Measurements from ENCODE around the gene CDPF1. TPM values are rescaled to one million over a fixed set of nuclear protein-coding genes. Genes with fewer than 3 reads are reported as not detected.
"Not testable (repeated sequence)": the region's sequence is repeated elsewhere in the genome, so short reads cannot be mapped to it uniquely, and the experiment has no call there.

The CDPF1 gene
- total RNA-seq, 1 experiment from 2014 or later = 26.2 TPM

GRCh38 chr22:46220921-46221320 is 29.2 kb downstream of the CDPF1 start:
- H3K27me3 ChIP-seq = no peaks in the 10 kb centered on the region
- no peak overlapping the region for H3K4me3 ChIP-seq
- DNase-seq = no peak
- H3K36me3 ChIP-seq = peaks cover 6% of the 10 kb centered on the region; the same call in 1 of the 2 replicates
- no peaks in the 10 kb centered on the region for H3K9me3 ChIP-seq

DNA sequence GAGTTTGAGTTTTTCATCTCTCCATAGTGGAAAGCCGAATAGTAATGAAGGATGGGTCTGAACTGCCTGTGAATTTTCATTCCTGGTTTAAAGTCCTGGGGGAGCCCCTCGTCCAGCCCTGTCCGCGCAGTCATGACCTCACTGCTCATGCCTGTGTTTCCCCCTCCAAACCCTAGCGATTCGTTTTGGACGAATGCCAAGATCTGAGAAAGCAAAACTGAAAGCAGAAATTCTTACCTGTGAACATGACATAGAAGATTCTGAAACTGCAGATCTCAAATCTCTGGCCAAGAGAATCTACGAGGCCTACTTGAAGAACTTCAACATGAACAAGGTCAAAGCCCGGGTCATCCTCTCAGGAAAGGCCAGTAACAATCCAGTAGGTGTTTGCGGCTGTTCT is 30.5 kb downstream of the CDPF1 start:
- no peak overlapping the region for H3K4me3 ChIP-seq
- H3K27me3 ChIP-seq = no peaks in the 10 kb centered on the region
- H3K9me3 ChIP-seq = no peaks in the 10 kb centered on the region
- H3K36me3 ChIP-seq = peaks cover 6% of the 10 kb centered on the region; the same call in 1 of the 2 replicates
- DNase-seq = no peak

- Histone ChIP-seq H3K36me3 (peaks cover under 1% of the 10 kb centered on the region; the same call in 1 of the 2 replicates), H3K9me3 (no peaks in the 10 kb centered on the region), H3K27me3 (no peaks in the 10 kb centered on the region), H3K4me3 (no peak overlapping the region)
- no peak for DNase-seq
These were observed 35.5 kb downstream of the CDPF1 start for GRCh38 chr22:46214616-46215015.

GRCh38 chr22:46214149-46214548 is 35.9 kb downstream of the CDPF1 start:
- DNase-seq = no peak
- no peaks in the 10 kb centered on the region for H3K36me3 ChIP-seq
- no peaks in the 10 kb centered on the region; the same call in 1 of the 2 replicates for H3K9me3 ChIP-seq
- H3K27me3 ChIP-seq = no peaks in the 10 kb centered on the region
- H3K4me3 ChIP-seq = no peak overlapping the region

- Histone ChIP-seq H3K36me3 (no peaks in the 10 kb centered on the region), H3K27me3 (no peaks in the 10 kb centered on the region), H3K4me3 (no peak overlapping the region), H3K9me3 (peaks cover 4% of the 10 kb centered on the region; the same call in 1 of the 2 replicates)
- no peak for DNase-seq
These were observed 37.0 kb downstream of the CDPF1 start for GRCh38 chr22:46213052-46213451.

GRCh38 chr22:46212195-46212594 is 37.9 kb downstream of the CDPF1 start:
- Histone ChIP-seq H3K36me3 (no peaks in the 10 kb centered on the region), H3K4me3 (no peak overlapping the region), H3K9me3 (peaks cover 4% of the 10 kb centered on the region; the same call in 1 of the 2 replicates), H3K27me3 (no peaks in the 10 kb centered on the region)
- no peak for DNase-seq

DNA sequence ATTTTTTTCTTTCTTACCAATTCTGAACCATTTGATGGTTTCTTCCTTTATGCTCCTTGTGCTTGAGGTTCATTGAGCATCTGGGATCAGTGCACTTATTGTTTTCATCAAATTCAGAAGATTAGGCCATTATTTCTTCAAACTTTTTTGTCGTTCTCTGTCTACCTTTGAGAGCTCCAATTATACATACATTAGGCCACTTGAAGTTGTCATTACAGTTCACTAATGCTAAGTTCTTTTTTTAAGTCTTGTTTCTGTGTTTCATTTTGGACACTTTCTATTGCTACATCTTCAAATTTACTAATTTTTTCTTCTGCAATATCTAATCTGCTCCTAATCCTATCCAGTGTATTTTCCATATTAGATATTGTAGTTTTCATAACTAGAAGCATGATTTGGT is 40.8 kb downstream of the CDPF1 start:
- no peak overlapping the region for H3K4me3 ChIP-seq
- H3K9me3 ChIP-seq = peaks cover 4% of the 10 kb centered on the region; the same call in 1 of the 2 replicates
- no peak for DNase-seq
- H3K27me3 ChIP-seq = no peaks in the 10 kb centered on the region
- H3K36me3 ChIP-seq = no peaks in the 10 kb centered on the region; the same call in 1 of the 2 replicates

DNA sequence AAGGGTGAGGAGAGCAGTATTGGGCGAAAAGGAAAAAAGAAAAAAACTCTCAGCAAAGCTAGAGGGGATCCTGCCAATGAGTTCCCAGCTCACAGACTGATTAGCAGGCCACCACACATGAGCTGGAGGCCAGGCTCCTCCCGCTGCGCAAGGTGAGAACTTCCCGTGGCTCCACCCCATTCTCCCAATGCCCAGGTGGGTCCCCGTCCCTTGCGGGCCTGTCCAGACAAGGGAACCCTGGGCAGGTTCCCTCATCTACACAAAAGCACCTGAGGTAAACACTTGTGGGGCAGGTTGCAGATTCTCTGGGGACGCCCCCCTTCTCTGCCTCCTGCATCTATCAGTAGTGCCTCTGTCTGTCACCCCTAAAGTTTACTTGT is 46.5 kb downstream of the CDPF1 start:
- no peak for DNase-seq
- Histone ChIP-seq H3K9me3 (peaks cover under 1% of the 10 kb centered on the region; the same call in 1 of the 2 replicates), H3K4me3 (no peak overlapping the region), H3K36me3 (no peaks in the 10 kb centered on the region; the same call in 1 of the 2 replicates), H3K27me3 (no peaks in the 10 kb centered on the region)

- Histone ChIP-seq H3K36me3 (no peaks in the 10 kb centered on the region; the same call in 1 of the 2 replicates), H3K4me3 (no peak overlapping the region), H3K27me3 (no peaks in the 10 kb centered on the region), H3K9me3 (no peaks in the 10 kb centered on the region)
- no peak for DNase-seq
These were observed 47.0 kb downstream of the CDPF1 start for GRCh38 chr22:46202897-46203600.

GRCh38 chr22:46201059-46201757 is 48.9 kb downstream of the CDPF1 start:
- DNase-seq = no peak
- no peaks in the 10 kb centered on the region for H3K27me3 ChIP-seq
- H3K4me3 ChIP-seq = no peak overlapping the region
- no peaks in the 10 kb centered on the region for H3K9me3 ChIP-seq
- H3K36me3 ChIP-seq = no peaks in the 10 kb centered on the region; the same call in 1 of the 2 replicates

DNA sequence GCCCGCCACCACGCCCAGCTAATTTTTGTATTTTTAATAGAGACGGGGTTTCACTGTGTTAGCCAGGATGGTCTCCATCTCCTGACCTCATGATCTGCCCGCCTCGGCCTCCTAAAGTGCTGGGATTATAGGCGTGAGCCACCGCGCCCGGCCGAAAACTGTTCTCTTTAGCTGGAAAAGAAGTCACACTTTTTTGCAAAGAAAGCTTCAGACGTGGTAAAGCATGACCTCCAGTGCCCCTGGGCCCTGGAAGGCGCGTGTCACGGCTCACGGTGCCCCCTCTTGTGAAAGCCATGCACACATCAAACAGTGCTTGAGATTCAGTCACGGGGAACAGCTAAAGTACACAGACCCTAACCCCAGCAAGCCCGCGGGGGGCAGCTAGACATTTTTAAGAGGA is 51.3 kb downstream of the CDPF1 start:
- H3K9me3 ChIP-seq, H3K36me3 ChIP-seq, DNase-seq, H3K27me3 ChIP-seq, H3K4me3 ChIP-seq: not testable (repeated sequence)

DNA sequence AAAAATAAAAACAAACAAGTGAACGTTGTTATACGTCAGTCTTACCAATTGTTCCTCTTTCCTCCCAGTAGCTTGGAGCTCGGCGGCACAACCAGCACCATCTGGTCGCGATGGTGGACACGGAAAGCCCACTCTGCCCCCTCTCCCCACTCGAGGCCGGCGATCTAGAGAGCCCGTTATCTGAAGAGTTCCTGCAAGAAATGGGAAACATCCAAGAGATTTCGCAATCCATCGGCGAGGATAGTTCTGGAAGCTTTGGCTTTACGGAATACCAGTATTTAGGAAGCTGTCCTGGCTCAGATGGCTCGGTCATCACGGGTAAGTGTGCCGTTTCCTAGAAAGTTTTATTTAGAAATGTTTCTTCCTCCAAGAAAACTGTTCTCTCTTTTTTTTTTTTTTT is 51.8 kb downstream of the CDPF1 start:
- DNase-seq = no peak
- Histone ChIP-seq H3K4me3 (no peak overlapping the region), H3K9me3 (no peaks in the 10 kb centered on the region), H3K27me3 (no peaks in the 10 kb centered on the region), H3K36me3 (no peaks in the 10 kb centered on the region)

DNA sequence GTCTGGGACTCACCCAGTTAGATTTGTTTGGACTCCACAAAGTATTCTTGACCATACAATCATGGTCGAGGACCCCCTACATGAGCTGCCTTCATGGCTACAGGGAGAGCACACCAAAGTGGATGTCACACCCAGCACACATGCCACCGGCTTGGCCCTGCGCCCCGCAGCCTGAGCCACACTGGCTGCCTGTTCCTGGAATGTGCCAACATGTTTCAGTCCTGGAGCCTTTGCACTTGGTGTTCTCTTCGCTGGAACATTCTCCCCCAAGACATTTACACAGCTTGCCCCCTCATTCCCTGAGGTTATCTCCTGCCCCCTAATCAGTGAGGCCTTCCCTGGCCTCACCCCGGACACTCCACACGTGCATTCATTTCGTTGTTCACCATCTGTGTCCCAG is 53.8 kb downstream of the CDPF1 start:
- no peak for DNase-seq
- H3K9me3 ChIP-seq = no peaks in the 10 kb centered on the region
- H3K36me3 ChIP-seq = no peaks in the 10 kb centered on the region
- H3K4me3 ChIP-seq = no peak overlapping the region
- H3K27me3 ChIP-seq = no peaks in the 10 kb centered on the region

- Histone ChIP-seq H3K9me3 (no peaks in the 10 kb centered on the region), H3K36me3 (no peaks in the 10 kb centered on the region), H3K27me3 (no peaks in the 10 kb centered on the region), H3K4me3 (no peak overlapping the region)
- DNase-seq = no peak
These were observed 54.5 kb downstream of the CDPF1 start for GRCh38 chr22:46195487-46196165.
